LNCaP clone FGC (cell line): Measurements from ENCODE around the gene RAD51B.

Experiments
- DNase-seq: peaks from one replicate; pipeline ENCODE4 v3.0.0-alpha.2; 2011; ENCODE audit warnings: low read depth
- H3K4me3 ChIP-seq: 2 replicates; pipeline ENCODE4 v1.5.1; 2011; ENCODE audit warnings: mild to moderate bottlenecking, low read depth, low read length, control low read depth
- TF ChIP-seq, protein P1 (sequence below): IDR thresholded peaks from 2 replicates; pipeline ENCODE4 v1.5.1; 2012; ENCODE audit warnings: mild to moderate bottlenecking; ENCODE audit not compliant: control insufficient read depth, insufficient read depth; ENCODE audit errors: extremely low read depth

The RAD51B gene

GRCh38 chr14:68333262-68333661, 513.7 kb downstream of the RAD51B start:
- H3K4me3 ChIP-seq: no peak overlapping the region
- TF ChIP-seq, protein P1, sequence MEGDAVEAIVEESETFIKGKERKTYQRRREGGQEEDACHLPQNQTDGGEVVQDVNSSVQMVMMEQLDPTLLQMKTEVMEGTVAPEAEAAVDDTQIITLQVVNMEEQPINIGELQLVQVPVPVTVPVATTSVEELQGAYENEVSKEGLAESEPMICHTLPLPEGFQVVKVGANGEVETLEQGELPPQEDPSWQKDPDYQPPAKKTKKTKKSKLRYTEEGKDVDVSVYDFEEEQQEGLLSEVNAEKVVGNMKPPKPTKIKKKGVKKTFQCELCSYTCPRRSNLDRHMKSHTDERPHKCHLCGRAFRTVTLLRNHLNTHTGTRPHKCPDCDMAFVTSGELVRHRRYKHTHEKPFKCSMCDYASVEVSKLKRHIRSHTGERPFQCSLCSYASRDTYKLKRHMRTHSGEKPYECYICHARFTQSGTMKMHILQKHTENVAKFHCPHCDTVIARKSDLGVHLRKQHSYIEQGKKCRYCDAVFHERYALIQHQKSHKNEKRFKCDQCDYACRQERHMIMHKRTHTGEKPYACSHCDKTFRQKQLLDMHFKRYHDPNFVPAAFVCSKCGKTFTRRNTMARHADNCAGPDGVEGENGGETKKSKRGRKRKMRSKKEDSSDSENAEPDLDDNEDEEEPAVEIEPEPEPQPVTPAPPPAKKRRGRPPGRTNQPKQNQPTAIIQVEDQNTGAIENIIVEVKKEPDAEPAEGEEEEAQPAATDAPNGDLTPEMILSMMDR: no peak
- no peak for DNase-seq

DNA sequence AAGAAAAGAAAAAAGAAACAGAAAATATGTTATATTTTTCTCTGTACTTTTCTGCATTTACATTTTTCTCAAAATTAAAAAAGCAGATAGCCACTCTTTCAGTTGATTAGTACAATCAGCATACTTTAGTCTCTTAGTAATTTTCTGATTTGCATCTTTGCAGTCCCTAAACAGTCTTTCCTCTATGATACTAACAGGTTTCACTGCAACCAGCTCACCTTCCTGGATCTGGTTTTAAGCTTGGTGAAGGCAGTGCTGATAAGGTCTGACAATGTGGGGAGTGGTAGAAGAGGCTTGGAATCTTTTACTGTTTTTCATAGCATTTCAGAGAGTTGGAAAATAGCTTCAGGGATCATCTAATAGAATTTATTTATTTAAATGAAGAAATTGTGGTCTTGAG, 515.7 kb downstream of the RAD51B start:
- DNase-seq: no peak
- TF ChIP-seq, protein P1: no peak
- no peak overlapping the region for H3K4me3 ChIP-seq

DNA sequence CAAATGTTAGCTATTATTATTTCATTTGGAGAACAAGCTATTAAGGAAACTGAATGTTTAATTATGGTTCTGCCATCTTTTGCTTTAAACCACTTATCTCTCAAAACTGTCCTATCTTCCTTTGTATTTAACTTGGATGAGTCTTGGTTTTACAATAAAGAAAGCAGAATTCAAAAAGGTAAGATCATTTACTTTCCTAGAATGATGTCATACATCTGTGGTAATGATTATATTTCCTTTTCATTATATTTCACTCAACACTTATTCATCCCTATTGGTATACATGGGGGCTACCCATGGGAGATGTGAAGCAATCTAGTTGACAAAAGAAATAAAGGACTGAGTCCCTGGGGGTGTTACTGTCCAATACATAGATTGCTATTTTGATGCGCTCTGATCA, 516.6 kb downstream of the RAD51B start:
- H3K4me3 ChIP-seq: no peak overlapping the region
- TF ChIP-seq, protein P1: no peak
- DNase-seq: no peak

- no peak overlapping the region for H3K4me3 ChIP-seq
- TF ChIP-seq, protein P1: no peak
- no peak for DNase-seq
Measured at GRCh38 chr14:68337279-68337678, 517.7 kb downstream of the RAD51B start.

- no peak overlapping the region for H3K4me3 ChIP-seq
- TF ChIP-seq, protein P1: no peak
- DNase-seq: no peak
Measured at GRCh38 chr14:68340262-68340661, 520.7 kb downstream of the RAD51B start.

DNA sequence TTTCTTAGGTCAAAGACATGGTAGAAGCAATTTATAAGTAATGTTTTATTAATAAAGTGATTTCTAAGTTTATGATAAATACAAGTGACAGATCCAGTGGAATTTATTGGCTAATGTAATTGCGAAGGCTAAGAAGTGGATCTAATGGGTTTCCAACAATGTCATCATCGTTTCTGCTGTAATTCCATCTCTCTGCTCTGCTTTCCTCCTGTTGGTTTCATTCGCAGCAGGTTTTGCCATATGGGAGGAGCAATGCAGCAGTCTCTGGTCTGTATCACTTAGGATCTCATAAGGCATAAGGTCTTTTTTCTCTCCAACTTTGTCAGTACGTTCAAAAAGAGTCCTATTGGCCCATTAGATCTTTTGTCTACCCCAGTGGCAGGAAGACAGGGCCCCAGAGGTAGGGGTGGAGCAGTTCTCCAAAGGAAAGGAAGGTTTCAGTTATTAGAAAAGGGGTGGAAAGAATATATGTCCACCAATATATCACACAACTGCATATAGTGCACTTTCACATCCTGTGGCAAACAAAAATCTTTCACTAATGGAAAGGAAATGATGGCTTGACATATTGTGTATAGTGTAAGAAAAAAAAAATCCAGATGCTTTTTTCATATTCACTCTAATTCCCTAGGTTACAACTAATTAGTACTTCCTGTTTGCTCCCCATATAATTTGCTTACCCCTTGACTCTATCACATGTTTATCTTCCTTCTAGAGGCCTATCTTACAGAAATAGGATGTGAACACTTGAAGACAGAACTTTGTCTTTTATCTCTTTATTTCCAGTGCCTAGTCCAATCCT, 522.0 kb downstream of the RAD51B start:
- H3K4me3 ChIP-seq: no peak overlapping the region
- TF ChIP-seq, protein P1: no peak
- no peak for DNase-seq
